Ascending aorta (tissue), 2 donors: ENCODE data around the gene SLC6A4. TPM values are rescaled to one million over a fixed set of nuclear protein-coding genes. Genes with fewer than 3 reads are reported as not detected.
"Not testable (repeated sequence)": the region's sequence is repeated elsewhere in the genome, so short reads cannot be mapped to it uniquely, and the experiment has no call there.

Experiments used
- DNase-seq, 2 donors: peaks; one replicate each; pipeline ENCODE4 v3.0.0-alpha.2; 2019; ENCODE audit warnings: low spot score in 2 of 2
- H3K27ac ChIP-seq, 2 donors: fragments of 200-600 bp; sonication (generic); one replicate each; pipeline ENCODE4 v1.5.1; 2016 to 2017; ENCODE audit warnings: mild to moderate bottlenecking in 1 of 2
- H3K27me3 ChIP-seq: fragments of 200-600 bp; sonication (generic); one replicate; pipeline ENCODE4 v1.5.1; 2017
- H3K36me3 ChIP-seq, 2 donors: fragments of 200-600 bp; sonication (generic); one replicate each; pipeline ENCODE4 v1.5.1; 2016
- H3K4me1 ChIP-seq, 2 donors: fragments of 200-600 bp; sonication (generic); one replicate each; pipeline ENCODE4 v1.5.1; 2016 to 2017; ENCODE audit warnings: mild to moderate bottlenecking in 1 of 2
- H3K4me3 ChIP-seq, 2 donors: fragments of 200-600 bp; sonication (generic); one replicate each; pipeline ENCODE4 v1.5.1; 2016 to 2017; ENCODE audit warnings: mild to moderate bottlenecking in 1 of 2
- H3K9me3 ChIP-seq, 2 donors: fragments of 200-600 bp; sonication (generic); one replicate each; pipeline ENCODE4 v1.5.1; 2016
- CTCF ChIP-seq, 3 experiments: fragments of 200-600 bp in 2 of 3; fragments of 450-650 bp in 1 of 3; sonication (generic) in 2 of 3; IDR thresholded peaks; one replicate each; pipeline ENCODE4 v1.5.1; 2016 to 2019; ENCODE audit warnings: antibody characterized with exemption in 3 of 3, mild to moderate bottlenecking in 1 of 3, moderate library complexity in 1 of 3
- intact Hi-C: fragments of 100-400 bp; cut with DNase I; formaldehyde crosslinking; loops from one replicate; pipeline ENCODE4 v1.15.1; 2023
- total RNA-seq: library from RNA; depleted of rRNA; stranded (reverse); fragments of >200 nt; gene quantifications from one replicate; pipeline ENCODE4 v1.1.0, GENCODE V29; 2016

SLC6A4 gene
- total RNA-seq, 1 donor from 2014 or later: 0.85 TPM

DNA sequence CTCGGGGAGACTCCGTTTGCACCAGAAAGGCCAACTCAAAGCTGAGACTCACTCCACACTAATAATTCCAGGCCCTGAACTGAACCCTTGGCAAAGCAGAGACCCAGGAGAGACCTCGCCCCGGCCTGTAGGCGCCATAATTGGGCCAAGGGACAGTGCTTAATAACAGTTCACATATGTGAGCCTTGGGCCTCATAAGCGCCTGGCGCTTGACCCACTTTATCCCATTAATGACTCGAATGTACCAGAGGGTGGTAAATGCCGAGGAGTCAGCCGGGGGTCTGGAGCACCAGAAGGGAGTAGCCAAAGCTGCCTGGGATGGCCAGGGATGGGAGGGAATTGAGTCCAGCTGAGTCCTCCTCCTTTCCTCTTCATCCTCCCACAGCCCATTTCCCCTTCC is 24.6 kb downstream of the SLC6A4 start:
- intact Hi-C loops: no loop called here
- Histone ChIP-seq H3K4me1 (no peaks in the 10 kb centered on the region), H3K27ac (no peak overlapping the region), H3K36me3 (no peaks in the 10 kb centered on the region), H3K27me3 (no peaks in the 10 kb centered on the region), H3K9me3 (no peaks in the 10 kb centered on the region), H3K4me3 (no peak overlapping the region)
- TF ChIP-seq CTCF (IDR thresholded peaks at IDR 0.05): no peak
- DNase-seq: no peak

DNA sequence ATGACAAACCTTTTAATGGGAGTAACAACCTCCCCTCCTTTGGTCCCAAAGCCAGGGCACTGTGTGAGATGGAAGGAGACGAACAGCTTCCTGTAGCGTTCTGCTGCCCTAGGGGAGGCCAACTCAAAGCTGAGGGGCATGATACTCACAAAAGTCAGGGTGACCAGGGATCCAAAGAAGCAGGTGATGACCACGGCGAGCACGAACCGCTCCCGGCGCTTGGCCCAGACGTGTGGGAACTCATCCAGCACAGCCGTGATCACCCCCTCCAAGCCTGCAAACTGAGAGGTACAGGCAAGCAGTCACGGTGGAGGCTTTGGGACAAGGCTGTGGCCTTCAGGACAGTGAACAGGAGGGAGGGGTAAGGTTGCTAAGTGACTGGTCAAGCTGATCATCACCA is 25.1 kb downstream of the SLC6A4 start:
- H3K4me1 ChIP-seq: no peaks in the 10 kb centered on the region
- H3K27me3 ChIP-seq: no peaks in the 10 kb centered on the region
- H3K27ac ChIP-seq: no peak overlapping the region
- no peak for DNase-seq
- no peaks in the 10 kb centered on the region for H3K9me3 ChIP-seq
- no peak for TF ChIP-seq CTCF (IDR thresholded peaks at IDR 0.05)
- intact Hi-C loops: no loop called here
- H3K36me3 ChIP-seq: no peaks in the 10 kb centered on the region
- H3K4me3 ChIP-seq: no peak overlapping the region

DNA sequence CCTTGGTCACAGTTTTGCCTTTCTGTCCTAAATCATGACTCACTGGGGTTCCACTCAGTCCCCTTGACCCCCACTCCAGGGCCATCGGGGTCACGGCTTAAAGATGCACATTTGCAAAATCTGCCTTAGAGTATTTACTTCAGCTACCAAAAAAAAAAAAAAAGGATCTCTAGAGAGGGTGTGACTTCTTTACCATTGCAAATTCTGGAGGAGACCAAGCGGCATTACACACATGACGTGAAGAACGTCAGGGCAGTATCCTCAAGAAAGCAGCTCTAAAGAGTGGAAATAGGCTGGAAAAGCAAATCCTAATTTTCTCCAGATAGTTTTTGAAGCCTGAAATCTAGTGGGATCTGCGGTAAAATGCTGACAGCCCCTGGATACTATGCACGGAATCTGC is 25.6 kb downstream of the SLC6A4 start:
- DNase-seq: no peak
- intact Hi-C loops: no loop called here
- Histone ChIP-seq H3K9me3 (no peaks in the 10 kb centered on the region), H3K27ac (no peak overlapping the region), H3K4me3 (no peak overlapping the region), H3K4me1 (no peaks in the 10 kb centered on the region), H3K36me3 (no peaks in the 10 kb centered on the region), H3K27me3 (no peaks in the 10 kb centered on the region)
- TF ChIP-seq CTCF (IDR thresholded peaks at IDR 0.05): no peak

- Histone ChIP-seq H3K27ac (no peak overlapping the region), H3K27me3 (no peaks in the 10 kb centered on the region), H3K36me3 (no peaks in the 10 kb centered on the region), H3K9me3 (no peaks in the 10 kb centered on the region), H3K4me1 (no peaks in the 10 kb centered on the region), H3K4me3 (no peak overlapping the region)
- DNase-seq: no peak
- no peak for TF ChIP-seq CTCF (IDR thresholded peaks at IDR 0.05)
- intact Hi-C loops: no loop called here
Measured at GRCh38 chr17:30208214-30208613, 27.3 kb downstream of the SLC6A4 start.

DNA sequence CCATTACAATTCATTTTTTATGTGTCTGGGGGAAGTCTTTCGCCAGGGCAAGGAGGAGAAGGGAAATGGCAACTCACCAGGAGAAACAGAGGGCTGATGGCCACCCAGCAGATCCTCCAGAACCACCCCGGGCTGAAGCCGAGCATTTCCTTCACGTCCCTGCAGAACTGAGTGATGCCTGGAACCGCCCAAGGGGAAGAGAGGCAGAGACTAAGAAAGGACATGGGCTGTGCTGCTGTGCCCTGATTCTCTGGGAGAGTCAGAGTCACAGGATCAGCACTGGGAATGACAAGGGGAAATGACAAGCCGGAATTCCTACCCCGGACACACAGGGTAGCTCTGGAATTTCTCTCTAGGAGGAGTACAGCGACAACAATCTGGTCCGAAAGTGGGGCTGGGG is 27.8 kb downstream of the SLC6A4 start:
- TF ChIP-seq CTCF (IDR thresholded peaks at IDR 0.05): no peak
- Histone ChIP-seq H3K4me3 (no peak overlapping the region), H3K36me3 (no peaks in the 10 kb centered on the region), H3K27me3 (no peaks in the 10 kb centered on the region), H3K27ac (no peak overlapping the region), H3K4me1 (no peaks in the 10 kb centered on the region), H3K9me3 (no peaks in the 10 kb centered on the region)
- intact Hi-C loops: no loop called here
- no peak for DNase-seq

GRCh38 chr17:30203471-30203981 is 32.0 kb downstream of the SLC6A4 start:
- Histone ChIP-seq H3K4me3 (no peak overlapping the region), H3K4me1 (no peaks in the 10 kb centered on the region), H3K27ac (no peak overlapping the region), H3K36me3 (no peaks in the 10 kb centered on the region), H3K27me3 (no peaks in the 10 kb centered on the region), H3K9me3 (no peaks in the 10 kb centered on the region)
- TF ChIP-seq CTCF (IDR thresholded peaks at IDR 0.05): no peak
- no peak for DNase-seq
- intact Hi-C loops: no loop called here

DNA sequence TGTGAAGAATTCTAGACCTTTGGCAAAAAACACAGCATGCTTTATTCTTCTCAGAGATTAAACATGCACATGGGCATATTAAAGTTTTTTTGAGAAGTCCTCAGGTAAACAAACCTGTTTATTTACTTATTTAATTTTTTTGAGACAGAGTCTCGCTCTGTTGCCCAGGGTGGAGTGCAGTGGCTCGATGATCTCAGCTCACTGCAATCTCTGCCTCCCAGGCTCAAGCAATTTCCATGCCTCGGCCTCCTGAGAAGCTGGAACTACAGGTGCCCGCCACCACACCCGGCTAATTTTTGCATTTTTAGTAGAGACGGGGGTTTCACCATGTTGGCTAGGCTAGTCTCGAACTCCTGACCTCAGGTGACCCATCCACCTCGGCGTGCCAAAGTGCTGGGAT is 34.8 kb downstream of the SLC6A4 start:
- H3K9me3 ChIP-seq, H3K4me3 ChIP-seq, H3K36me3 ChIP-seq, H3K27ac ChIP-seq, H3K4me1 ChIP-seq, intact Hi-C loops, DNase-seq, H3K27me3 ChIP-seq: not testable (repeated sequence)
